Activated CD8-positive, alpha-beta memory T cell treated with anti-CD3 and anti-CD28 coated beads, Interleukin-2, amount 50 U/mL, for 48 hours (primary cell): ENCODE data around the gene GRID1.

Experiments
- DNase-seq: peaks from one replicate; pipeline ENCODE4 v3.0.0-alpha.2; 2020

The GRID1 gene

DNA sequence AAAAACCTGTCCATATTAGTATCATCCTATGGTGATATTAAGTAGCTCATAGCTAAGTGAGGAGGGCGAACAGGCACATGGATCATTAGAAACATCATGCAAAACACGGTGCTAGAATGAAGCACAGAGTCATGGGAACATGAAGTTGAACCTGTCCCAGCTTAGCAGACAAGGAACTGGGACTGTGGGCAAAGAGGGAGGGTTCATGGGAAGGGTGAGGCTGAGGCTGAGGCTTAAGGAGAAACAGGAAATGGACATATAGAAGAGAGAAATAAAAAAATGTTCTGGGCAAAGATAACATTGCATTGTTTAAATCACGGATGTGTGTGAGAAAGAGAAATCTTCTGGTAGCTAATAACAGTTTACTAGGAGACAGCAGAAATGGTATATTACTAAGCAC is 708.1 kb downstream of the GRID1 start:
- DNase-seq, result no peak

GRCh38 chr10:85657476-85658113 is 709.0 kb downstream of the GRID1 start:
- no peak for DNase-seq

DNA sequence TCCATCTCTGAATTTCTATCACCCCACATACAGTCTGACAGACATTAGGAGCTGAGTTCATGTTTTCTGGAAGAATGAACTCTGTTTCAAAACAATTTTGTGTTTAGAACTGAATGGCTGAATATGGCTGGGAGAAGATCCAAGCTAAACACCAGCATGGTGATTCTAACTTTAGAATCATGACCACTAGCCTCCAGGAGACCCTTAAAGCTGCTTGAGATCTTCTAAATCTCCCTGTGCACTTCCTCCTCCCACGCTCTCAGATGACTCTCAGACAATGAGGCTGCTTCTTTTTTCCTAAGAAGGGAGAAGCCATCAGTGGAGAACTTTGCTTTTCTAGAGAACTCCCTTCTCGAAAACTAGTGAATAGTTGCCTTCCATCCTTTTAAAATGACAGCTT is 711.2 kb downstream of the GRID1 start:
- DNase-seq, result no peak

DNA sequence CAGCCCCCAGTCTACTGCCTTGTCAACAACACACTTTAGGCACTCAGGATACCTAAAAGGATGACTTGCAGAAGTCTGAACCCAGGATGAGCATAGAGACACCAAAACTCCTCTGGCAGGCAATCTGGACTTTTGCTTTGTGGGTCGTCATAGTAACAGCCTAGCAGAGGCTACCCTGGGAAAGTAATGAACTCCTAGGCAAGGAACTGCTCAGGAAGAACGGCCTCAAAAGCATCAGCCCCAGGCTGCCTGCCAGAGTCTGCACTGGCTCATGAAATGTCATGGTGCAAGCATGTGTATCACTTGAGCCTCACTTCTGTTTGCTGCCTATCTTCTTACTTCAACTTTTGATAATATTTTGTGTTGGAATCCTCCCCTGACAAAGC is 715.1 kb downstream of the GRID1 start:
- DNase-seq, result no peak

GRCh38 chr10:85650791-85651496 is 715.7 kb downstream of the GRID1 start:
- no peak for DNase-seq

GRCh38 chr10:85649461-85649860 is 717.1 kb downstream of the GRID1 start:
- DNase-seq, result no peak

- DNase-seq, result no peak
These were observed 718.3 kb downstream of the GRID1 start for GRCh38 chr10:85648279-85648754.

DNA sequence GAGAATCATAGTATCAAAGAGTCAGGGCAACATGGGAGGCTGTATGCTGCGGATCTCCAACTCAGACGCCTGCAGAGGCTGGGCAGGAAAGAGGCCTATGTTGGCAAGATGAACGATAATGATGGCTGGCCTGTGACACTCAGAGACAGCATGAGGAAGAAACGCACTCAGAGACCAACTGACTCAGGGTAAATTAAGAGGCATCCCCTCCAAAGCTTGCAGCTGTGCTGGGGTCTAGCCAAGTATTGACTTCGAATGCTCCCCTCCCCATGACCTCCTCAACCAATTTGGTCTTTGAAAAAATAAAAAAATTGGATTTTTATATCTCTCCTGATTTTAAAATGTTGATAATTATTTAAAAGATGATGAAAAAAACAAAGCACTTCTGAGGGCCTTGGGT is 718.9 kb downstream of the GRID1 start:
- no peak for DNase-seq

DNA sequence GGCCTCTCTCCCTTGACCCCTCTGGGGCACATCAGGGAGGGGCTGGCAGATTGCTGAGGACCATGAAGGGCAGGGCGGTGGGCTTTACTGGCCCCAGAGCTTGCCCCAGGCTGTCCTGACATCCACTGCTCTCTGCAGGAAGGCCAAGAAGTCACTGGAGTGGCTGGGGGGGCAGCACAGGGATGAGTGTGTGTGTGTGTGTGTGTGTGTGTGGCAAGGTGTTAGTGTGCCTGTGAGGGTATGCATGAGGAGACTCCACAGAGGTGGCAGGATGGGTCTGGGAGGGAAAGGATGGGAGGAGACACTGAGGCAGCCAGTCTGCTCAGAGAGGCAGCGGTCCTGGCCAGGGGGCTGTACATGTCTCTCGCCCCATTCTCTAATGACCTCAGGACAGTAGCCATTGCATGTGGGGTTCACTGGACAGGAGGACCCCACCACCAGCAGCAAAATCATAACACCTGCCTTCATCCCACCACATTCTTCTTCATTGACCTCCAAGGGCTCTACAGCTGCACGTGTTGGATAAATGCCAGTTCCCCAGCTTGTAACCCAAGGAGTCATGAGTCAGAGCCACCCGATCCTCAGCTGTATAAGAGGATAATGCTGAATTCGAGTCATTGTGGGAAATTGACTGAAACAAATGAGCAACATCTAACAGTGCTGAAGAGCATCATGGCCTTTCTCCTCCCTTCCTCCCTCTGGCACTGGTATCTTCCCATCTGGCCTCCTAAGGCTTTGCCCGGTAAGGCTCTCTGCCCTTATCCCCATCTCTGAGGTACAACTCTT is 720.5 kb downstream of the GRID1 start:
- DNase-seq, result no peak

DNA sequence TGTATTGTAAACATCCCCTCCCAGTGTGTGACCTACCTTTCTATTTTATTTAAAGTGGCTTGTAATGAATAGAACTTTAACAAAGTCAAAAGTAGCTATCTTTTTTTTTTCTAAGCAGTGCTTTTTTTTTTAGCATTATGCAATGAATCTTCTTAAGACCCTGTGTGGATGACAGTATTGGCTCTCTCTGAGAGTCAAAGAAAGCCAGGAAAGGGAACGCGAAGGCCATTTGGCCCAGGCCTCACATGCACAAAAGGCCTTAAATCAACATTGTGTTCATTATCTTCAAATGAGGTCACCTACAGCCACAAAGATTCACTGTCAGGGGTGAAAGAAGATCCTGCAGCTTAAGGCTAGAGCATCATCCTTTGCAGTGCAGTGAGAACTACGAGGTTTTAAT is 721.5 kb downstream of the GRID1 start:
- DNase-seq, result no peak

- DNase-seq, result no peak
These were observed 722.6 kb downstream of the GRID1 start for GRCh38 chr10:85643845-85644525.

- no peak for DNase-seq
These were observed 723.3 kb downstream of the GRID1 start for GRCh38 chr10:85643171-85643844.

DNA sequence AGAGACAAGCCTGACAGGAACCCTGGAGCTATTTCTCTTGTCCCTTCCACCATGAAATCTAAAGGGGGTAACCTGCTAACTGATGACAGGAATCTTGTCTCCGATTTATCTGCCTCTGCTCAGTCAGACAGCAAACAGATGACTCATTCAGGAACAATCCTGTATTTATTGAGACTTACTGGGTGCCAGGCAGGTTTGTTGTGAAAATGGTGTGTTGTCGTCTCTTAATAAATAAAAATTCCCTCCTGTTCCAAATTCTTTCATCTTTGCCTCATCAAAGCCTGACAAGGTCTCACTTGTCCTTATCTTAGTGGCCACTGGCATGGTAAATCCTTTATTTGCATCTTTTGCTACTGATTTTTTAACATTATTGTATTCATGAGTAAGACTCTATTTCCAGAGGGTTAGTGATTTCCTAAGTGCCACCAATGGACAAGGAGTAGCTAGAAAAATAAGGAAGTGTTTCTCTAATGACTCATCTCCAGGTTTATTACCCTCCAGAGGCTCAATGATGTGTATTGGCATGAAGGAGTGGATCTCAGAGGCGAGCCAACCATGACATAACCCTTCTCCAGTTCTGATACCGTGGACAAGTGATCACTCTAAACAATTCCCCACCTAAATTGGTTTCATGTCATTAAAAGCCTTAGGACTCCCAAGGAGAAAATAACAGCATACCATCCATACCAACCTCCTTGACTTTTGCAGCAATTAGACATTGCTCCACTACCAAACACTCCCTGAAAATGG is 724.0 kb downstream of the GRID1 start:
- DNase-seq, result no peak

- DNase-seq, result no peak
These were observed 724.5 kb downstream of the GRID1 start for GRCh38 chr10:85642082-85642420.

- DNase-seq, result no peak
These were observed 725.1 kb downstream of the GRID1 start for GRCh38 chr10:85641479-85642009.

- no peak for DNase-seq
These were observed 727.8 kb downstream of the GRID1 start for GRCh38 chr10:85638797-85639196.

DNA sequence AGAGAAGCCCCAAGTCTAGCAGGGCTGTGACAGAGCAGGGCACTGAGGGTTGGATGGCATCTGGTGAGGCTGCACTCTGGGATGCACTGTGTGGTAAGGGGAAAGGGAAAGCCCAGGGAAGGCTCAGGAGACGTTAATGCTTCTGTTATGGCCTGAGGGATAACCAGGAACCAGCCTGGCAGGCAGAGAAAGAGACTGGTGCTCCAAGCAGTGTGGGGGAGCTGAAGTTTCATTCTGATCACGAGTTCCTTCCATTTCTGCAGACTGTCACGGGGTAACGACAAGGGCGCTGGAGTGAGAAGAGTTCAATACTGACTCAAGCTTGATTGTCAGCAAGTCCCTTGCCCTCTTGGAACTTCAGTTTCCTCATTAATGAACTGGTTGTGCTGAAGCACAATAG is 730.9 kb downstream of the GRID1 start:
- no peak for DNase-seq

DNA sequence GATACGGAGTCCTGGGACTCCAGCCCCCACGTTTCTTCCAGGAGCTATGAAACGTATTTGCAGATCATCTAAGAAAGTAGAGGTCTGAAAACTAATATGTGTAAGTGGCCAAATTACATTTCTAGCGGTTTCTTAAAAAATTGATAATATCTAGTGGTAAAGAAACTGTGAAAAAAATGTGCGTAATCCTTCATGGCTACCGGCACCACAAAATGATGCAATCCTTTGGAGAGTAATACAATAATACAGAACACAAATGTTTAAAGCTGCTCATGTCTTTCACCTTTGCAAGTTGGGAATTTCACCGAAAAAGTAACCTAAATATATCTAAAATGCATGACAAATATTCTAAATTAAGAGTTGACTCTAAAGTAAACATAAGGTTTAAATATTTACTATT is 742.1 kb downstream of the GRID1 start:
- no peak for DNase-seq

GRCh38 chr10:85623758-85624157 is 742.8 kb downstream of the GRID1 start:
- no peak for DNase-seq

GRCh38 chr10:85623342-85623741 is 743.3 kb downstream of the GRID1 start:
- DNase-seq, result no peak

GRCh38 chr10:85622425-85622824 is 744.2 kb downstream of the GRID1 start:
- DNase-seq, result no peak

GRCh38 chr10:85621562-85621961 is 745.0 kb downstream of the GRID1 start:
- no peak for DNase-seq
